Measurements from ENCODE around the gene POLE3.
"Not testable (repeated sequence)": the region's sequence is repeated elsewhere in the genome, so short reads cannot be mapped to it uniquely, and the experiment has no call there.

Gene POLE3

DNA sequence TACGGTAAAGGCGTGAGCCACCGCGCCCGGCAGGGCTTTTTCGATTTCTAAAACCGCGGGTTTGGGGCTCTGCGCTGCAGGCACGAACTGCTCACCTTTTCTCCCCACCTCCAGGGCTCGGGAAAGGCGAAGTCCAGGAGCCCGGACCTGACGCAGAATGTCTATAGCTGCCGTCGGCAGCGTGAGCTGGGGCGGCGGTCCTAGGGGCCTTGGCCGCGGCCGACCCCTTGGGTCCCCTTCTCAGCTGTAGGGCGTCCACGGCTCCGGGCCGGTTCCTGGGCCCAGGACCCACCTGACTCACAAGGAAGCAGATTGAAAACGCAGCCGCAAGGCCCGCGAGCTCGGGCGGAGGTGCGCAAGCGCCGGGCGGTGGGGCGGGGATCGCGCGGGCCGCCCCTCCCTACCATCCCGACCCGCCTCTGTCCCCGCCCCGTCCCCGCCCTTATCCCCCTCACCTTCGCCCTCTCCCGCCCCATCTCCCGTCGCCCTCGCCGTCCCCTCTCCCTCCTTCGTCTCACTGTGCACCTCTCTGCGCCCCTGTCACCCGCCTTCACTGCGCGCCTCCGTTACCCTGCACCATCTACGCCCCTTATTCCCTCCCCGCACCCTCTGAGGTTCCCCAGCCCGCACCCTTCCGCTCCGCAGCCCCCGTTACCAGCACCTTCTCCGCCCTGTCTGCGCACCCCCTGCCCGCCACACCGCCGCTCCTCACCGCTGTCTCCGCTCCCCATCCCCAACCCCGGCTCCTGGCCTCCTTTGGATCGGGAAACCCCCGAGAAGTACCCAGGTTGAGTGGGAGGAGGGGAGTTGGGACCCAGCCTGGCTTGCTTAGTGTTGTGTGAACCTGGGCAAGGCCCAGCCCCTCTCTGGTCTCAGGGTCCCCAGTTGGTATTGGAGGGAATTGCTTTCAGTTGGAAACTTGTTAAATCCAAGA, 33.6 kb downstream of the POLE3 start, which contains the start of gene HDHD3:
HDHD3 (minus strand) TSS at position 353 of the 934 bp plus-strand sequence. CDS start 2,632 bp downstream, outside the sequence.
- peak; percentile 67 for DNase-seq (ENCODE audit: low read depth)

DNA sequence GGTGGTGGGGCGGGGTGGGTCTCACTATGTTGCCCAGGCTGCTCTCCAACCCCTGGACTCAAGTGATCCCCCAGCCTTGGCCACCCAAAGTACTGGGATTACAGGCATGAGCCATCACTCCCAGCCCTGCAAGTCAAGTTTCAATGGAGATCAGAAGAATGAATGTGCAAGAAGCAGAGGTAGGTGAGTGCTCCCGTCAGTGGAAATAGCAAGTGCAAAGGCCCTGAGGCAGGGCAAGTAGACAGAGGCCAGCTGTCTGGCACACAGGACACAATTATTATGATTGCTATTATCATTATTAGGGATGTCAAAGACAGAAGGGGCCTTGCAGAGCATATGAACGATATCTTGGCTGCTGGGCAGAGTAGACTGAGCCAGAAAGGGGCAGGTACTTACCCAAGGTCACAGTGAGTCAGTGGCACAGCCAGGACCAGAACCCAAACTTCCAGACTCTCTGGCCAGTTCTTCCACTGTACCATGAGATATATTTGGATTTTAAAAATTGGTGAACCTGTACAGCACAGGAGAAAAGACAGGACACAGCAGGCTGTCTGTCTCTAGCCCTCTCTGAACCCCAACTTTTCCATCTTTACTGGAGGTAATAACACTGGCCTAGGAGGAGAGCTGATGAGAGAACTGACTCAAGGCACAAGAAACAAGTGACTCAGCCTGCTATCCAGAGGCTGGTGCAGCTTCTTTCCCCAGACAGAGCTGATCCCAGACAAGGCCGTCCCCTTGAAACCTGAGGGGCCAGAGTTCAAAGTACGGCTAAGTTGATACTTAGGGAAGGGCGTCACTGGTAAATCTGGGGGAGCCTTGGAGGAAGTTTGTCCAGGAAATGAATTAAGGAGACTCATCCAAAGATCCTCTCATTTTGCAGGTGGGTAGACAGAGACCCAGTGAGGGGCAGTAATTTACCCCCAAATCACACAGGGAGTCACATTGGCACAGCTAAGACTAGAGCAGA, 35.1 kb downstream of the POLE3 start:
- no peak for DNase-seq (ENCODE audit: low read depth)

DNA sequence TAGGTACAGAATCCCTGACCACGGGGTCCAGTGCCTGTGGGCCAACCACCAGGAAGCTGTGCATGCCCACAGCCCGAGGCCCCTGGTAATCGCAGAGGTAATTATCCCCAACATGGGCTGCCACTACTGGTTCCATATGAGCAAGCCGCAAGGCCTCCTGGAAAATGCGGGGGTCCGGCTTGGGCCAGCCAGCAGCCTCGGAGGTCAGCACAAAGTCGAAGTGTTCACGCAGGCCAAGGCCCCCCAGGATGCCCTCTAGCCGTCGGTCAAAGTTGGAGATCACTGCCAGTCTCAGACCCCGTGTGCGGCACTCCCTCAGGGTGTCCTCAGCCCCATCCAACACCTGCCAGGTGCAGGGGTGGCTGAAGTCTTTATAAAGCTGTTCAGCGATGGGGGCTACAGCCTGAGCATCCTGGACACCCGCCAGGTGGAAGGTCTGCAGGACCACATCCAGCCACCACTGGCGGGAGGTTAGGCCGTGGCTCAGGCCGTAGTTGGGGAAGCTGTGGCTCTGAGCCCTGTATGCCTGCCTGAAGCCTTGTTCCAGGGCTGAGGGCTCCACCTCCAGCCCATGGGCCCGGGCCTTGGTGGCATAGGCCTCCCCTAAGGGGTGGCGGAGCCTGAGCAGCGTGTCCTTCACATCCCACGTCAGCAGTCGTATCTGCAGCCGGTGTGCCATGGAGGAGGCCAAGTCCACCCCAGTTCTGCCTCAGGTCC, 36.6 kb downstream of the POLE3 start:
- no peak for DNase-seq (ENCODE audit: low read depth)

DNA sequence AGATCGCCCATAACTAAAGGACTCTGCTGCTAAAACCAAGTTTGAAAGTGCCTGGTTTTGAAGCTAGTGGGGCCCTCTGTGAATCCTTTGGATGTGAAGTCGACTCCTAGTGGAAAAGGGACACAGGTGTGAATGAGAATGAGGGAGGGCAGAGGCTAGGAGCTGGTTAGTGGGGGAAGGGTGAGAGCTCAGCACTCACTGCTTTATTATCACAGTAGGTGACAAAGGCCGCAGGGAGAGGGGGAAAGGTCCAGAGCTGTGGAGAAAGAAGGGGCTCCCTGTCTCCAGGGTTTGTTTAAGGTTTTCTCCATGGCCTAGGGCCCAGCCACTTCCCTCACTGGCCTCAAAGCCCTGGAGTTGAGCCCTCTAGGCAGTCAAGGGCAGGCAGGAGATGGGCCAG, 37.2 kb downstream of the POLE3 start:
- no peak for DNase-seq (ENCODE audit: low read depth)

DNA sequence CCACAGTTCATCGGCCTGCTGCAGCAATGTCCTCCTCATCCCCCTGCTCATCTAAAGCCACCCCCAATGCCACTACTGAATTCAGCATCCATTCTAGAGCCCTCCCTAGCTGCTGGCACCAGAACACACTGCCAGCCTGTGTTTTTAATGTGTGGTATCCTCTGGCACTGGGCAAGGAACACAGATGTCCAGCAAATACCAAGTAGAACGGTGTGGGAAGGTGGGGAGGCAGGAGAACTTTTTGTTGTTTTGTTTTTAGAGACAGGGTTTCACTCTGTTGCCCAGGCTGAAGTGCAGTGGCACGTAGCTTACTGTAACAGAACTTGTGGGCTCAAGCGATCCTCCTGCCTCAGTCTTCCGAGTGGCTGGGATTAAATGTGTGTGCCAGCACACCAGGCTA, 38.4 kb downstream of the POLE3 start:
- no peak for DNase-seq (ENCODE audit: low read depth)

DNA sequence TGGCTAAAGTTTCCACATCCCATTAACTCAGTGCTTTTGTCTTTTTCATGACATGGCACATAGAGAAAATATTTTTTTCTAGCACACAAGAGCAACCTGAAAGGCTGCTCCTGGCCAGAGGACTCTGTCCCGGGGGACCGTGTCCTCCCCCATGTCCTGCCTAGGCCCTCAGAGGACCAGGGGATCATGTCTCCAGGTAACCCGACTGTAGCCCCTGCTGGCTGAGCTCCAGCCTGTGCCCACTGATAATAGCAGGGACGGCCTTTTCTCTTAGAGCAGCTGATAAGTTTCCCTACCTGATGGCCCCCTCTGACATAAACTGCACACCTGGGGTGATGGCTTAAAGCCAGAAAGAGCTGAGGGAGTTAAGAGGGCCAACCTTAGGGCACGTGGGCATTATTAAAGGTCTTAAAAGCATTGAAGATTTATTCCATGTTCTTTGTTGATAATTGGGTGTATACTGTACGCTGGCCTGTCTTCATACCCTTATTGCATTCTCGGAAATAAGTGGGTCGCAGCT, 39.6 kb downstream of the POLE3 start:
- no peak for DNase-seq (ENCODE audit: low read depth)

DNA sequence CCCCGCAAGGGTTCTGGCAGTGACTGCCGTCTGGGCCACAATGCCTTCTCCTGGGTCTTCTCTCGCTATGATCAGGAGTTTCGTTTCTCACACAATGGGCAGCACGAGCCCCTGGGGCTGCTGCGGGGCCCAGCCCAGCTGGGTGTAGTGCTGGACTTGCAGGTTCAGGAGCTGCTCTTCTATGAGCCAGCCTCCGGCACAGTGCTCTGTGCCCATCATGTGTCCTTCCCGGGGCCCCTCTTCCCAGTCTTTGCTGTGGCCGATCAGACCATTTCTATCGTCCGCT, 40.7 kb downstream of the POLE3 start:
- no peak for DNase-seq (ENCODE audit: low read depth)

DNA sequence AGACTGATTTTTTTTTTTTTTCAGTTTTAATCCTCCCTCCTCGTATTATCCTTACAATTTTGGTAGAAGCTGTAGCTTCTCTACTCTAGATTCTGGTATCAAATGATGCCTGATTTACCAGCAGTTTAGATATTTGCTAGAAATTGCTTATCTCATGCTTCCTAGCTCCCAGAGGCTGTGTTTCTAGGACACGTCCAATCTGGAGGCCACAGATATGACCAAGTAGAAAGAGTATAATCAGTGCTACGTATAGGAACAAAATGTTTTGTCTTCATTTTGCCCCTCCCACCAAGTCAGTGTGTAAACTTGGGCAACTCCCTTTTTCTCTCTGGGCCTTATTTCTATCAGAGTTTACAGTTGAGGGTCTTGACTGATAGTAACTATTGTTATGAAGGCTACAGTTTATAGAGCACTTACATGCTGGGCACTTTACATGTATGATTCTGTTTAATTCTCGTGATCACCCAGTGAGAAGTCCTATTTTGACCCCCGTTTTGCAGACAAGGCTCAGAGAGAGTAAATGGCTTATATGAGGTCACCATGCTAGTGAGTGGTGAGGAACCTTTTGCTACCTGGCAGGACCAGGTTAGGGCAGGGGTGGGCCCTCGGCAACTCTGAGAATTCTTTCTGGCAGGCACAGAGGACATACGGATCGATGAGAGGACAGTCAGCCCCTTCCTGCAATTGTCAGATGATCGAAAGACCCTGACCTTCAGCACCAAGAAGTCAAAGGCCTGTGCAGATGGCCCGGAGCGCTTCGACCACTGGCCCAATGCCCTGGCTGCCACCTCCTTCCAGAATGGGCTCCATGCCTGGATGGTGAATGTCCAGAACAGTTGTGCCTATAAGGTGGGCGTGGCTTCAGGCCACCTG, 41.3 kb downstream of the POLE3 start:
- DNase-seq (ENCODE audit: low read depth): no peak

DNA sequence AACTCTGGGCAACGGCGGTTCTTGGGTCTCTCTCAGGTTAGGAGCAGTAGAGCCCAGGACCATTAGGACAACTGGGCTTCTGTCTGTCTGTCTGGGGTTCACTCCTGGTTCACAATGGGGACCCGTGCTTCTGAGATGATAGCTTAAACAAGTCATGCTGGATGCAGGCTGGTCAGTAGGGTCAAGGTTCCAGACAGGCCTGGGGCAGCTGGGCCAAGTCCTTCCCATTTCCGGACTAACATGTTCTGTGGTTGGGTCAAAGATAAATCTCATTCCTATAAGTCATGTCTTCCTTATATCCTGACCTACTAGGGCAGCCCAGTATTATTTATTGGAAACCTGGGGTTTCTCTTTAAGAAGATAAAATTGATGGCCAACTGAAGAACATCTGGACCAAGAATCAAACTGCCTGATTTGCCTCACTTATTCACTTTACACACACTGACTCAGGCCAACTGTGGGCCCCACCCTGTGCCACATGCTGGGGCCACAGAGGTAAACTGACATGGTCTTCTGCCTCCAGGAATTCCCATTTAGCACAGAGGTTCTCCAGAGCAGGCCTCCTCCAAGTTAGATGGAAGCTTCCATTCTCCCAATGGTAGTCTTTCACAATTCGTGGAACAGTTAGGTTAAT, 42.0 kb downstream of the POLE3 start:
- DNase-seq (ENCODE audit: low read depth): no peak

DNA sequence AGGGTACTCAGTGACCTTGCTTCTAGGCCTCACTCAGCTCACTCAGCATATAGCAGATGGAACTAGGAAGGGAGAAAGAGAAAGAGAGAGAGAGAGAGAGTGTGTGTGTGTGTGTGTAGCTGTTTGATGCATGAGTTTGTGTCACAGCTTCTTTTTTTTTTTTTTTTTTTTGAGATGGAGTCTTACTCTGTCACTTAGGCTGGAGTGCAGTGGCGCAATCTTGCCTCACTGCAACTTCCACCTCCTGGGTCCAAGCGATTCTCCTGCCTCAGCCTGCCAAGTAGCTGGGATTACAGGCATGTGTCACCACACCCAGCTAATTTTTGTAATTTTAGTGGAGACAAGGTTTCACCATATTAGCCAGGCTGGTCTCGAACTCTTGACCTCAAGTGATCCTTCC, 44.8 kb downstream of the POLE3 start:
- not testable (repeated sequence) for DNase-seq (ENCODE audit: low read depth)

DNA sequence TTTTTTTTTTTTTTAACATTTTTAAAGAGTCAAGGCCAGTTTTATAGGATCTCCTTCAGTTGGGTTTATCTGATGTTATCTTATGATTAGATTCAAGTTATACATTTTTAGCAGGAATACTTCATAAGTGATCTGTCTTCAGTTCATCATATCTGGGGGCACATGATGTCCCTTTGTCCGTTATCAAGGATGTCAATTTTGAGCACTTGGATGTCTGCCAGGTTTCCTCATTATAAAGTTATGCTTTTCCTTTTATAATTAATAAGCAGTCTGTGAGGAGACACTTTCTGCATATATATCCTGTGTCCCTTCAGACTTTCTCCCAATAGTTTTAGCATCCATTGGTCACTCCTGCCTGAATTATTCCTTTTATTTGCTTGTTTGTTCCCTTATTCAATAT, 45.5 kb downstream of the POLE3 start:
- DNase-seq (ENCODE audit: low read depth): no peak

DNA sequence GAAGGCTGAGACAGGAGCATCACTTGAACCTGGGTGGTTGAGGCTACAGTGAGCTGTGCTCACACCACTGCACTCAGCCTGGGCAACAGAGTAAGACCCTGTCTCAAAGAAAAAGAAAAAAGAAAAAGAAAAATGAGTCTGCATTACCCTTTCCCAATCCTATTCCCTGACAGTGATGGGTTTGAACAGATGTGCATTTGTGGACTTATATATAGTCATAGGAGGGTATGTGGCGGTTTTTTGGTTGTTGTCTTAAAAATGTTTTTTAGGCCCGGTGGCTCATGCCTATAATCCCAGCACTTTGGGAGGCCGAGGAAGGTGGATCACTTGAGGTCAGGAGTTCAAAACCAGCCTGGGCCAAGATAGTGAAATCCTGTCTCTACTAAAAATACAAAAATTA, 47.1 kb downstream of the POLE3 start:
- DNase-seq (ENCODE audit: low read depth): no peak

DNA sequence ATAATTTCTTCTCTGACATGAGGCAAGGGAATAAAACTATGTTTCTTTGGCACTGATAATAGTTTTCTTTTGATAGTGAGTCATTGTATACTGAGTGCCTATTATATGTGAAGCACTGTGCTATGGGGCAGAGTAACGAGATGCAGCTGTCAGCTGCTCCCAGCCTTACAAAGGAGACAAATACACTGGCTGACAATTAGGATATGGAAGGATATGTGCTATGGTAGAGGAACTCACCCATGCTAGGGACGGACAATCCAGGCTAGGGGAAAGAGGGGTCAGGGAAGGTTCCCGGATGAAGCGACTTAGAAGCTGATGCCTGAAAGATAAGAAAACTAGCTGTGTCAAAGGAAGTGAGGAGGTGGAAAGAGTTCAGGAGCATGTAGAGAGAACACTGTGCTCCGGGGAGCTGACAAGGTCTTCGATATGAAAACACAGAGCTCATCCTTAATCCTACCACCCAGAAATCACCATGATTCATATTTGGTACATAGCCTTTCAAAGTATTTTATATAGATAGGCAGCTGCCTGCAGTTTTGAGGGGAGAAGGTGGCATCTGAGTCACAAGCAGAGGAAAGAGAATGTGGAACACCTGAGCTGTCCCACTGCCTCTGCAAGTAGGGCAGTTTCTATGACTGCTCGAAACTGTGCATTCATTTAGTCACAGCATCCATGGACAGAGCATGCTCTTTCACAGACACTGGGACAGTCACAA, 49.0 kb downstream of the POLE3 start:
- DNase-seq (ENCODE audit: low read depth): no peak

DNA sequence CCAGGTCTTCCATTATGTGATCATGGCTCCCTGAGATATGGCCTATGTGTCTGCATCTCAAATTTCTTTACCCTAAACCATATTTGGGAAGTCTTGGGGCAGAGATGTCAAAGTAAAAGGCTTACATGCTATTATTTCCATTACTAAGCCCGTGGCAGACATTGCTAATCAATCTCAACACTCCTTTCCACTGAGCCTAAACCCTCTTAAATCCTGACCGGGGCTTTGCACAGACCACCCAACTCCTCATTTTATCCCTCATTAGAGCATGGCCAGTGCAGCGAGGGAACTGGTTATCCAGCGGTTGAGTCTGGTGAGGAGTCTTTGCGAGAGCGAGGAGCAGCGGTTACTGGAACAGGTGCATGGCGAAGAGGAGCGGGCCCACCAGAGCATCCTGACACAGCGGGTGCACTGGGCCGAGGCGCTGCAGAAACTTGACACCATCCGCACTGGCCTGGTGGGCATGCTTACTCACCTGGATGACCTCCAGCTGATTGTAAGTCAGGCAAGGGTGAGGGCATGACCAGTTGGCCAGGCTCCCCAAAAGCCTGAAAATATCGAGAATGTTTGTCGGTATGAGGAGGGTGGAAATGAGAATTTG, 50.1 kb downstream of the POLE3 start:
- no peak for DNase-seq (ENCODE audit: low read depth)

DNA sequence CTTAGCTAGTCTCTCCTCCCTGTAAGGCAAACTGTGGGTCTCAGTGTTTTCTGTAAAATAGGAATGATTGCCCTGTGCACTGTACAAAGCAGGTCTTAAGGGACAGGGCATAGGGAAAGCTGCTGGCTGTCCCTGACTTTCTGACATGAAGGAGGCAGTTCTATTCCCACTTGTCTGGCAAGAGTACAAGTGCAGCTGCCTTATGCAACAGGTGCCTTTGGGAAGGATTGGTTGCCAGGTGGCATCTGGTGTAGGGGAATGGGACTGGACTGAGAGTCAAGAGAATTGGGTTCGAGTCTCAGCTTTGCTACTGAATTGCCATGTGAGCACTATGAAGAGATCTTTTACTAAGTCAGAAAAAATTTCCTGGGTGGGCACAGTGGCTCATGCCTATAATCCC, 51.1 kb downstream of the POLE3 start:
- no peak for DNase-seq (ENCODE audit: low read depth)

All from CMK (cell line).